Small intestine (tissue), 7 donors: ENCODE measurements around the gene GGT6. TPM values are rescaled to one million over a fixed set of nuclear protein-coding genes. Genes with fewer than 3 reads are reported as not detected.
"Not testable (repeated sequence)": the region's sequence is repeated elsewhere in the genome, so short reads cannot be mapped to it uniquely, and the experiment has no call there.

ENCODE experiments used
- DNase-seq, 2 donors: peaks; one replicate each; pipeline versions ENCODE4 v3.0.0 to v3.0.0-alpha.2; 2013
- FAIRE-seq: peaks from 2 replicates; lab custom pipeline; 2012; peaks lifted over from hg19 to GRCh38; lab: Jason Lieb, UNC
- H3K27ac ChIP-seq, 3 donors: one replicate each; pipeline ENCODE4 v1.5.1; 2013; ENCODE audit warnings: low read length in 2 of 3, mild to moderate bottlenecking in 2 of 3, control low read depth in 1 of 3, inconsistent platforms in 1 of 3, low read depth in 1 of 3, moderate library complexity in 1 of 3
- H3K27me3 ChIP-seq, 3 donors: one replicate each; pipeline ENCODE4 v1.6.1; 2013; ENCODE audit warnings: low read length in 3 of 3, inconsistent platforms in 1 of 3; ENCODE audit not compliant: control insufficient read depth in 3 of 3, insufficient read depth in 3 of 3
- H3K36me3 ChIP-seq, 3 donors: one replicate each; pipeline ENCODE4 v1.6.1; 2013; ENCODE audit warnings: low read length in 3 of 3, inconsistent platforms in 1 of 3, low read depth in 1 of 3, mild to moderate bottlenecking in 1 of 3, moderate library complexity in 1 of 3; ENCODE audit not compliant: control insufficient read depth in 3 of 3, insufficient read depth in 2 of 3
- H3K4me1 ChIP-seq, 3 donors: one replicate each; pipeline ENCODE4 v1.6.1; 2013; ENCODE audit warnings: low read length in 2 of 3, inconsistent platforms in 1 of 3, low read depth in 1 of 3, mild to moderate bottlenecking in 1 of 3, moderate library complexity in 1 of 3; ENCODE audit not compliant: control insufficient read depth in 3 of 3, insufficient read depth in 2 of 3
- H3K4me3 ChIP-seq, 3 donors: one replicate each; pipeline ENCODE4 v1.5.1; 2013; ENCODE audit warnings: low read length in 3 of 3, control low read depth in 1 of 3, inconsistent platforms in 1 of 3, low read depth in 1 of 3, mild to moderate bottlenecking in 1 of 3, moderate library complexity in 1 of 3
- H3K9me3 ChIP-seq, 2 donors: one replicate each; pipeline ENCODE4 v1.6.1; 2013; ENCODE audit warnings: low read depth in 1 of 2, low read length in 1 of 2; ENCODE audit not compliant: control insufficient read depth in 2 of 2, insufficient read depth in 1 of 2
- WGBS, 3 donors: extraction: QIAGEN DNeasy Blood & Tissue Kit; methylation state at CpG; one replicate each; pipeline ENCODE4 v1.1.7; 2013; 5-methylcytosine and 5-hydroxymethylcytosine counted together
- polyA plus RNA-seq, 4 donors: library from polyadenylated mRNA; stranded (reverse) in 3 of 4; unstranded in 1 of 4; fragments of 200-250 nt in 3 of 4; fragments of 120-200 nt in 1 of 4; gene quantifications; one replicate each; pipeline versions ENCODE4 v1.2.1 to v1.2.3, GENCODE V29; 2013
- donor health status: healthy with polysubstance abuse.
- donor health status: control.
- donor health status: control.
- donor health status: Bipolar disorder and iron deficiency.
- donor health status: healthy.

GGT6 gene
- polyA plus RNA-seq, 4 donors: 4.5 to 63.9 (median 21.4) TPM

DNA sequence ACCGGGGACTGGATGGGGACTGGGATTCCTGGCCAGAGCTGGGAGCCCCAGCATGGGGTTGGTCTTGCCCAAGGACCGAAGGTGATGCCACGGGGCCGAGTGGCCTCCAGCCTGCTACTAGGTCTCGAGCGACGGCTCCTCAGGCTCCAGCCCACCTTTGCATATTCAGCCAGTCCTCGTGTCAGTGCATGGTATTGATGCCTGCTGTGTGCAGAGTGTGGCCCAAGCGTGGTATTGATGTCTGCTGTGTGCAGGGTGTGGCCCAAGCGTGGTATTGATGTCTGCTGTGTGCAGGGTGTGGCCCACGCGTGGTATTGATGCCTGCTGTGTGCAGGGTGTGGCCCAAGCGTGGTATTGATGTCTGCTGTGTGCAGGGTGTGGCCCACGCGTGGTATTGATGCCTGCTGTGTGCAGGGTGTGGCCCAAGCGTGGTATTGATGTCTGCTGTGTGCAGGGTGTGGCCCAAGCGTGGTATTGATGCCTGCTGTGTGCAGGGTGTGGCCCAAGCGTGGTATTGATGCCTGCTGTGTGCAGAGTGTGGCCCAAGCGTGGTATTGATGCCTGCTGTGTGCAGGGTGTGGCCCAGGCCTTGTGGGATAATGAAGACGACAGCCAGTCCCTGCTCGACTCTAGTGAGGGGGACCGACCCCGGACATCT, 35.4 kb upstream of the GGT6 start:
- 78 to 84% (median 81%) methylated on average over 19 to 23 of the region's 23 CpGs for WGBS, 3 donors
- not testable (repeated sequence) for FAIRE-seq

DNA sequence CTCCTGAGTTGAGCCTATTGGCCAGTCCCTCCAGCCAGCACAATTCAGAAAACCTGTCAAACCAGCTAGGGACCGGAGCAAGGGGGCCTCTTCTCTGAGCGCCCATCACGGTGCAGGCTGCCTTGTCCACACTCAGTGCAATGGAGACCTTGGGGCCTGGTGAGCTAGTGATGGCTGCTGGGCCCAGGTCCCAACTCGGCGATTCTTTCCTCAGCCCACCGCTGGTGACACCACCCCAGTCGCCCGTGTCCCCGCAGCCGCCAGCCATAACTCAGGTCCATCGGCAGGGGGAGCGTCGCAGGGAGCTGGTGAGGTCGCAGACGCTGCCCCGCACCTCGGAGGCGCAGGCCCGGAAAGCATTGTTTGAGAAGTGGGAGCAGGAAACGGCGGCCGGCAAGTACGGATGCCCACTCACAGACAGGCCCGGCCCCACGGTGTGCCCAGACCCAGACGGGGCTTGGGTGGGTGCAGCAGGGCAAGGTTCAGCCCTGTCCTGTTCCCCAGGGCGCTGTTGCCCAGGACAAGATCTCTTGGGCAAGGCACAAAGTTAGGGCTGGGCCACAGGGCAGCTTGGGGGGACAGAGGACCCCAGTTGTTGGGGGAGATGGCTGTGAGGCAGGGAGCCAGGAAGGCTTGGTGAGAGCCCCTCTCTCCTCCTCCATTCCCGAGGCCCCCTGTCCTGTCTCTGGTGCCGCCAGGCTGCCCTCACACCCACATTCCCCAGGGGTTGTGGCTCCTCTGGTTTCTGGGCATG, 34.7 kb upstream of the GGT6 start:
- DNase-seq: peak; percentile 47 to 73
- no peak overlapping the region for H3K4me3 ChIP-seq
- WGBS, 3 donors: 20 to 36% (median 22%) methylated on average over 29 of the region's 29 CpGs
- no peak for FAIRE-seq
- peaks cover 0 to 58% (median 0%) of the 10 kb centered on the region in 3 donors for H3K36me3 ChIP-seq
- H3K4me1 ChIP-seq: peaks cover 0 to 25% (median 0%) of the 10 kb centered on the region in 3 donors
- H3K27ac ChIP-seq: no peak overlapping the region
- H3K27me3 ChIP-seq: no peaks in the 10 kb centered on the region
- no peaks in the 10 kb centered on the region for H3K9me3 ChIP-seq

More for the DNA sequence above, 35.4 kb upstream of the GGT6 start:
- H3K4me3 ChIP-seq, H3K27ac ChIP-seq, H3K9me3 ChIP-seq, DNase-seq, H3K27me3 ChIP-seq: not testable (repeated sequence)
- H3K36me3 ChIP-seq: peaks cover 0 to 60% (median 0%) of the 10 kb centered on the region in 3 donors
- peaks cover 0 to 32% (median 0%) of the 10 kb centered on the region in 3 donors for H3K4me1 ChIP-seq

DNA sequence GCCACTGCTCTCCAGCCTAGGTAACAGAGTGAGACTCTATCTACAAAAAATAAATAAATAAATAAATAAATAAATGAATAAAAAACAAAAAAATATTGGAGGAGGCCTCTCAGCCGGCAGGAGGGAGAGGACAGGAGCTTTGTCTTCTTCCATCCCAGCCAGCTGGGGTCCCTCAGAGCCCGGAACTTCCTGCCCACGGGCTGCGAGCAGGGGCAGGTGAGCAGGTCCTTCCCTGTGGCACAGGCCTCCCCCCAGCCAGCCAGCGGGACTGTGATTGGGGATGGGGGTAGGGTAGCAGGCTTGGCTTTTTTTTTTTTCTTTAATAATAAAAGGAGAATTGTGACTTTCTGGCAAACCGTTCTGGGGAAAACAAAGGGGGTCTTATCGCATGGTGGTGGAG, 34.0 kb upstream of the GGT6 start:
- peaks cover 0 to 56% (median 0%) of the 10 kb centered on the region in 3 donors for H3K36me3 ChIP-seq
- no peak overlapping the region for H3K4me3 ChIP-seq
- H3K4me1 ChIP-seq: peaks cover 0 to 18% (median 0%) of the 10 kb centered on the region in 3 donors
- no peaks in the 10 kb centered on the region for H3K27me3 ChIP-seq
- H3K9me3 ChIP-seq: no peaks in the 10 kb centered on the region
- no peak for DNase-seq
- no peak overlapping the region for H3K27ac ChIP-seq
- FAIRE-seq: no peak
- 84 to 90% (median 88%) methylated on average over 7 of the region's 7 CpGs for WGBS, 3 donors

DNA sequence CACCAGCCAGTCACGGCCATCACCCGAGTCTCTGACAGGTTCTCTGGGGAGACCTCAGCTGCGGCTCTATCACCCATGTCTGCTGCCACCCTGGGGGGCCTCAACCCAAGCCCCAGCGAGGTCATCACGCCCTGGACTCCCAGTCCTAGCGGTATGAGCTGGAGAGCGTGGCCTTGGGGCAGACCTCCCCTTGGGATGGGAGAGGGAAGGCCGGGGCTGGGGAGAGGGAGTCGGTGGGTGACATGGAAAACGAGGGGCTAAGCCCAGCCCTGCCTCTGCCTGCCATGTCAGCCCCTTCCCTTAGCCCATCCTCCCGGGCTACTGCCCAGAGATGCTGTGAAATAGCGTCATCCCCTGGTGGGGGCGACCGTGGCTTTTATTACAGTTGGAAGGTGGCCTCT, 32.6 kb upstream of the GGT6 start:
- no peaks in the 10 kb centered on the region for H3K9me3 ChIP-seq
- H3K4me1 ChIP-seq: peaks cover 0 to 20% (median 0%) of the 10 kb centered on the region in 3 donors
- FAIRE-seq: no peak
- no peaks in the 10 kb centered on the region for H3K27me3 ChIP-seq
- no peak overlapping the region for H3K27ac ChIP-seq
- DNase-seq: no peak
- H3K36me3 ChIP-seq: peaks cover 0 to 49% (median 0%) of the 10 kb centered on the region in 3 donors
- no peak overlapping the region for H3K4me3 ChIP-seq
- WGBS, 3 donors: 83 to 87% (median 87%) methylated on average over 12 to 14 of the region's 14 CpGs

DNA sequence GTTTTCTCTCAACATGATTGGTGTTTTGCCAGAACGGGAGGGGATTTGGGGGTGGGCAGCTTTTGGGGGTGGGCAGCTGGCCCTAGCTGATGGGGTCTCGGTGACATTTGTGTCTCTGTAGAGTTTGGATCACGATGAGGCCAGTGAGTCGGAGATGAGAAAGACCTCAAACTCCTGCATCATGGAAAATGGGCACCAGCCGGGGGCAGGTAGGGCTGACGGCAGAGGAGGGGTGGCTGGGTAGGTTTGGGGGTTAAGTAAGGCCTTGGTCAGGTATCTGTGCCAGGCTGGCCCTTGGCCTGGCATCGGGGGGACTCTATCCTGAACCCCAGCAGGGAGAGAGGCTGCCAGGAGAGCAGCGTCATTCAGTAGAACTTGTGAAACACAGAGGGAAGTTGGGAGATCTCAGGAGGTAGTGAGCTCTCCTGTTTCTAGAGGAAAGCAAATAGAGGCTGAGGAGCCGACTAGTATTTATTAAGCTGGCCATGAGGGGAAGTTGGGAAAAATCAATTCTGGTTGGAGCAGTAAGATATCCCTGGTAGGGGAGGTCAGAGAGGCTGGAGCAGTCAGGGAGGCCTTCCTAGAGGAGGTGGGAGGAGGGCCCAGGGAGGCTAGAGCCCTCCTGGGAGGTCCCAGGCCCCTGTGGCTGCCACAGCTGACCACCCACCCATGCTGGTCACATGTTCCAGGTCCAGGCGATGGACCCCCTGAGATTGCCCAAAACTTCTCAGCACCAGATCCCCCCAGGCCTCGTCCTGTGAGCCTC, 32.0 kb upstream of the GGT6 start:
- H3K4me3 ChIP-seq: no peak overlapping the region
- 81 to 86% (median 83%) methylated on average over 11 of the region's 11 CpGs for WGBS, 3 donors
- H3K9me3 ChIP-seq: no peaks in the 10 kb centered on the region
- H3K27me3 ChIP-seq: no peaks in the 10 kb centered on the region
- no peak overlapping the region for H3K27ac ChIP-seq
- DNase-seq: no peak
- no peak for FAIRE-seq
- H3K4me1 ChIP-seq: peaks cover 0 to 26% (median 0%) of the 10 kb centered on the region in 3 donors
- peaks cover 0 to 43% (median 0%) of the 10 kb centered on the region in 3 donors for H3K36me3 ChIP-seq

DNA sequence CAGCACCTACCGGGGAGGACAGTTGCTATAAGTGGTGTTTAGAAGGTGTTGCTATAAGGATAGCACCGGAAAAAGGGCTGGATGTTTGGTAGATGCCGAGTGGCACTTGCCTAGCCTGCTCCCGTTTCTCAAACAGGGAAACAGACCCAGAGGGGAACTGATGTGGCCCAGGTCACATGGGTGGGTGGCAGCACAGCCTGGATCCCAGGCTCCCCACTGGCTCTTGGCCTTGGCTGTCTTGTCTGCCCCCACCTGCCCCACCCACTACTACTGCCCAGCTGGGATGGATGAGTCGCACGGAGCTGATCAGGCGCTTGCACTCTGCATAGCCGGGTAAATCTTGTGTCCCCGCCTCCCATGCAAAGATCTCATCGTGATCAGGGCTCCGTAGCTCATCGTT, 31.2 kb upstream of the GGT6 start:
- DNase-seq (no peak), FAIRE-seq (no peak)
- no peak overlapping the region for H3K27ac ChIP-seq
- 53 to 69% (median 63%) methylated on average over 12 of the region's 12 CpGs for WGBS, 3 donors
- peaks cover 0 to 30% (median 0%) of the 10 kb centered on the region in 3 donors for H3K4me1 ChIP-seq
- H3K36me3 ChIP-seq: peaks cover 0 to 34% (median 0%) of the 10 kb centered on the region in 3 donors
- no peaks in the 10 kb centered on the region for H3K9me3 ChIP-seq
- no peaks in the 10 kb centered on the region for H3K27me3 ChIP-seq
- no peak overlapping the region for H3K4me3 ChIP-seq

DNA sequence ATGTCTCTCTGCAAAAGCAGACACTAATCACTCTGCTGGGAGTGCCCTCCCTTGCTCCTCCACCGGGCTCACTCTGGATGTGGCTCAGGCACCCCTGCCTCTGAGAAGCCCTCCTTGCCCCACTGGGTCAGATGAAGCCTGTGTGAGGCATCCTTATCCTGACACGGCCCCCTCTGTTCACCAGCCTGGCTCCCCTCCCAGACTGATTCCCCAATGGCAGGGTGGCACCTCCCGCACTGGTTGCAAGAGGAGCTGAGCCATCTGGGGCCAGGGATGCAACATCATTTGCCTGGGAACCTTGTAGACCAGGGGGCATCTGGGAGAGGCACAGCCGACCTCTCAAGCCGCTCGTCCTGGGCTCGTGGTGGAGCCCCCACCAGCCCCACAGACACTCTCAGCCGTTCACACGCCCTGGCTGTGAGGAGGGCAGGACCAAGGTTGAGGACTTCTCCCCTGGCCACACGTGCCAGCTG, 30.6 kb upstream of the GGT6 start:
- WGBS, 3 donors: 67 to 76% (median 67%) methylated on average over 10 of the region's 10 CpGs
- no peaks in the 10 kb centered on the region for H3K9me3 ChIP-seq
- peaks cover 0 to 30% (median 0%) of the 10 kb centered on the region in 3 donors for H3K4me1 ChIP-seq
- no peak overlapping the region for H3K27ac ChIP-seq
- no peak for FAIRE-seq
- H3K36me3 ChIP-seq: peaks cover 0 to 30% (median 0%) of the 10 kb centered on the region in 3 donors
- H3K27me3 ChIP-seq: peaks cover 0 to under 1% (median 0%) of the 10 kb centered on the region in 3 donors
- no peak for DNase-seq
- H3K4me3 ChIP-seq: no peak overlapping the region

GRCh38 chr17:4590042-4590441, 29.7 kb upstream of the GGT6 start:
- FAIRE-seq, DNase-seq, H3K4me3 ChIP-seq, H3K9me3 ChIP-seq, H3K27me3 ChIP-seq, H3K27ac ChIP-seq: not testable (repeated sequence)
- Histone ChIP-seq H3K36me3 (peaks cover 0 to 25% (median 0%) of the 10 kb centered on the region in 3 donors), H3K4me1 (peaks cover 0 to 35% (median 0%) of the 10 kb centered on the region in 3 donors)
- 63 to 74% (median 72%) methylated on average over 8 to 11 of the region's 11 CpGs for WGBS, 3 donors
